Right lobe of liver (tissue), 4 donors: ENCODE measurements around the gene TMEM37.

Experiments
- CTCF ChIP-seq, 4 donors: fragments of 200-600 bp in 3 of 4; fragments of 450-650 bp in 1 of 4; IDR thresholded peaks; one replicate each; pipeline versions ENCODE4 v1.5.1 to v1.8.0; 2016 to 2022; ENCODE audit warnings: antibody characterized with exemption in 4 of 4, mild to moderate bottlenecking in 2 of 4
- POLR2A ChIP-seq: fragments of 450-650 bp; IDR thresholded peaks from one replicate; pipeline ENCODE4 v1.6.1; 2017; ENCODE audit warnings: antibody characterized with exemption, mild to moderate bottlenecking
- donor health status: DM: no; HTN: no; CAD: no.
- donor health status: DM: no; HTN: no; CAD: no.
- donor health status: DM: no; HTN: yes; CAD: no.

DNA sequence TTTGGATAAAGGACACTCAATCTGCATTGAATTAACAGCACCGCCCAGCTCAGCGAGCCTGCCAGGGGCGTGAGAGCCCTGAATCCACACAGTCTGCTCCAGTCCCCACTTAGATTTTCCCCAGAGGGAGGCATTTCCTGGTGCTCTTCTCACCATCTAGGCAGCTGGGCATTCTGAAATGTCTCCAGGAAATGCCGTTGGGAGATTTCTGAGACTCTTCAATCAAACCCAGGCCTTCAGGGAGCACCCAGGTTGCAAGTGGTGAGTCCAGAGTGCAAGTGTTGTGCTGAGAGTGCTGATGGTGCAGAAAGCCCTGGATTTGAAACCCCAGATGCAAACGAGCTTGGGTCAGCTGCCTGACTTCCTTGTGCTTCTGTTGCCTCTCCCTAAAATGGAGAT, 23.4 kb upstream of the TMEM37 start:
- TF ChIP-seq CTCF (IDR thresholded peaks at IDR 0.05): no peak
- no peak for TF ChIP-seq POLR2A
